GM18907 (cell line): ENCODE data around the gene IFNA16.
"Not testable (repeated sequence)": the region's sequence is repeated elsewhere in the genome, so short reads cannot be mapped to it uniquely, and the experiment has no call there.

Source experiments
- ATAC-seq: cut with Tn5 transposase; IDR thresholded peaks from one replicate; pipeline ENCODE4 v1.9.1; 2021; ENCODE audit warnings: mild to moderate bottlenecking, moderate library complexity; ENCODE audit not compliant: unreplicated experiment

The IFNA16 gene

DNA sequence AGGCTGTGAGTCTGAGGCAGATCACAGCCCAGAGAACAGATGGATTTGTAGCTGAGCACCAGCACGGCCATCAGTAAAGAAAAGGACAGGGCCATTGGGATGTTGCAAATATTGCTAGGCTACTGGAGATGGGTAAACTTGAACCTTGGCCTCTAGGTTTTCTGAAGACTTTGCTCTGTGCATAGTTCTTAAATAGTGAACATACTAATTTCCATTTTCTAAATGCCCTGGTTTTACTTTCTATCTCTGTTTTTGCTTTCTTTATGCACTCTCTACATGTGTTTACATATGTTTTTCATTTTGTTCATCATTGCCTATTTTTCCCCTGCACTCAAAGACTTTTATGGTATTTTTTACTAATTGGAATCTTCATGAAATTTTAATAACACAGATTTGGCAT is at the start of gene IFNA16:
Gene IFNA16 (minus strand): TSS at position 101 of the 400 bp plus-strand sequence. CDS start 6 bp downstream, at position 95.
- ATAC-seq = not testable (repeated sequence)

DNA sequence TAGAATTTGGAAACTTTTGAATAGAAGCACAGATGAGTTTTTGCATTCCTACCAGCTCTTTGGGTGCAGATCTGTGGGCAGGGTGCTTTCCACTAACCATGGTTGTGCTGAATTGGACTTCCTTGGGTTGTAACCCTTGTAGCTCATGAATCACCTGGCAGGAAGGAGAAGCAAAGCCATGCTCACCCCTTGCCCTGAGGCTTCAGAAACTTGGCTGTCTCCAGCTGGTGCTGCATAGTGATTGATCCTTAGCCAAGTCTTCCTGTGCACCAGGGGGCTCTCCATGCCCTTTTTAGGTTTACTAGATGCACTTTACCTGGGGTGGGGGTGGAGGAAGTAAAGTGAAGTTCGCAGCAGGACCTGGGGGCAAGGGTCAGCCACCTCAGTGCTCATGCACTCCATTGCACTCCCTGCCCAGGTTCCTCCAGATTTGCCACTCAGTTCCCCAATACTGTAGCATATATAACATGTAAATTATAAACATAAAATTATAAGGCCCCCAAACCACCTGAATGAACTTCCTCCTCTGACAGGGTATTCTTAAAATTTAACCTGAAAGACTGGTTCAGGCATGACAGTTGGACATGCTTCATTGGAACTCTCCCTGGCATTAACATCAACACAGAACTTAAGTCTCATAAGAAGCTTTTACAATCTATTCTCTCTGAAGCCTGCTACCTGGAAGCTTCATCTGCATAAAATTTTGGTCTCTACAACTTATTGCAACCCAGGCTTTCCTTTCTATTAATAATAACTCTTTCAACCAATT is 48.5 kb upstream of the IFNA16 start:
- peak; percentile 69 for ATAC-seq

DNA sequence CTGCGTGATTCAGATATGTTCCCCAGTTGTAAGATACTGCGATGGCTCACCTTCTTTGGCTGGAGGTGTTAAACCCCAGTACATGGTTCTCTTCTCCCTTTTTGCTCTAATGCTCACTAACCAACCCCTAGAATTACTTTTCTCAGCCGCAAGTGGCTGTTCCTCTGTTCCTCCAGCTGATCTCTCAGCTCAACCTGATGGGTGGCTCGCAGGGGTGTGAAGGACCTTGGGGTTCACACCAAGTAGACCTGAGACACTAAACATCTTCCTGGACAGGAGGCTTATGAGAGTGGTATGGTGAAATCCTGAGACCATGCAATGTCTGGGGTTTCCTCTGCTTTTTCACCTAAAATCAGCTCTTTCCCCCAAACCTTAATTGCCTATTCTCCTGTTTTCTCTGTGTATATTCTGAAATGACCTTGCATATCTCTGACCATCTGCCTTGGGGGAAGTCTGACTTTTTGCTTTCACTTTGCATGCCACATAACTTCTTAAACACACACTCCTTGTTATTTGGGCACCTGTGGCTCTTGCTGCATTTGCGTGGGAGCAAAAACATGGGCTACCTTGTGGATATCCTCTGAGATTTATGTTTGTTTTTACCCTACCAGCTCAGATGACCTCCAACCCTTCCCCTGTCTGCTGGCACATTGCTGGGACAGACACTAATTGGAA is 38.6 kb upstream of the IFNA16 start:
- ATAC-seq = peak; percentile 42

DNA sequence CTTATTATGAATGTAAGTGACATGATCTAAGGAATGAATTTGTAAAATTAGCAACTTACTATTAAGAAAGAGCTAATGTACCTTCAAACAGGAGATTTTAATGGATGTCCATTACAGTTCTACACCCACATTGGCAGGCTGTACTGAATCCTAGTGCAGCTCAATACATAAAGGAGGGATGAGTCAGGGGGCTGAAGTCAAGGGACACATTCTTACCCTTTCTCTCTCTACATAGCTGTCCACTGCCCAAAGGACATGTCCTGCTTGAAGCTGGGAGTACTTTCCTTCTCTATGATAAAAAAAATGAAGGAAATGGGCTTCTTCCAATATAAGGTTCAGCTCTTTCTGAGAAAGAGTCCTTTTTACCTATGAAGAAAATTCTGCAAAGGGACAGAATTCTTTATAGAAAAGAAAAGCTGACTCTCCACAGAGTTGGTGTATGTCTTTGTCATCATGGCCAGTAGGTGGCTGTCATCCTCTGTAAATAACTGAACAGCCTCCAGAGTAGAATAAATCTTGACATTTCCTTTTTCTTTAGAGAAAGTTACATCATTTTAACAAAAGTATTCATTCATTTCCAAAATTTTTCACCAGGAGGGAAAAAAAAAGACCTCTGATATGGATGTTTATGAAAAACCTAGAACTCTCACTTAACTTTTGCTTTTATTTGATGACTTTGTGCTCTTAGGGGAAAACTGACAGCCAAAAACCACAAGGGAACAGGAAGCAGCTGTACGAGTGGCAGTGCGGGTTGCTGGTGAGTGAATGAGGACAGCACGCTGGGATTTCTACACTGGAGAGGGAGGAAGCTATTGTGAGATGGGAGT is 35.8 kb upstream of the IFNA16 start:
- ATAC-seq = peak; percentile 82

DNA sequence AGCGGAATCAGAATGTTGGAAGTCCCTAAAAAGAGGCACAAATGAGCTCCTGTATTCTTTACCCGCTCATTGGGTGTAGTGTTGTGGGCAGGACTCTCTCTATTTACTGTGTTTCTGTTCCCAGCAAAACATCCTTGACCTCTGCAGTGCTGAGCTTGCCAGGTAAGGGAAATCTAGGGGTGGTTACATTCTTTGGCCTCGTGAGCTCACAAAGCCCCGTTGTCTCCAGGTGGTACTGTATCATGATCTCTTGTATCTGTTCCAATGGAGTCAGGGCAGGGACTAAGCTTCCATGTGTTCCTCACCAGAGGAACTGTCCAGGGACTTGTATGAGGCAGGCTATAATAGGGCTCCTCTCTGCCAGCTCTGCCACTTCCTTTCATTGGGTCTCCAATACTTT is 34.5 kb upstream of the IFNA16 start:
- no peak for ATAC-seq

DNA sequence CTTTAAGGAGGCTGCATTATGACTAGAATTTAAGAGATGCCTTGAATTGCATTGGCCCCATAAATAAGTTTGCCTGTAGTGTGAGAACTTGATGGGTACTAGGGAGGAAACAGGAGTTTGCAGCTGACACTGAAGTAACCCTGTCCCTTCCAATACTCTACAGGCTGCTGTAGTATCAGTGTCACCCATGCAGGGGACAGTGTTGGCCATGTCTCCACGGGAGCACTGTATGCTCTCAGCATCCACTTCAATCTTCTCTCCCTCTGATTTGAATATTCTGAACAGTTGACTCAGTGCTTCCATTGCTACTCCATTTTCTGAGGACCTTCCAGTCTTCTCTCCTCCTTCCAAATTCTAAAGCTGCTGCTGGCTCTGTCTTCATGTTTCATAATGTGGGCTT is 34.1 kb upstream of the IFNA16 start:
- ATAC-seq = no peak

DNA sequence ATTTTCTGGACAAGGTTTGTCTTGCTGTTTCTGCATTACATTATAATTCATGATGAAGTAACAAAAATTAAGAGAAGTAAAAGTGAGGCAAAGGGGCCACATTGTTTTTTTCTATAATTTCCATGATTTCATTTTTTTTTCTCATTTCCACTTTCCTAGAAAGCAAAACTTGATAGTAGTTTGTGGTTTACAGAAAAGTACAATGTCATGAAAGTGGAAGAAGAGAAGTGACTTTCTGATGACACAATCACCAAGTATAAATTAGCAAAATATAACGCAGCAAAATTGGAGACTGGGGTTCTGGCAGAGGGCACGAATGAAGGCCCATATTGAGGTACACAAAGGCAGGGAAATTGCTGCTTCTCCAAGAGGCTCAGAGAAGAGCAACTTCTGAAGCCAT is 27.7 kb upstream of the IFNA16 start:
- peak; percentile 65 for ATAC-seq

DNA sequence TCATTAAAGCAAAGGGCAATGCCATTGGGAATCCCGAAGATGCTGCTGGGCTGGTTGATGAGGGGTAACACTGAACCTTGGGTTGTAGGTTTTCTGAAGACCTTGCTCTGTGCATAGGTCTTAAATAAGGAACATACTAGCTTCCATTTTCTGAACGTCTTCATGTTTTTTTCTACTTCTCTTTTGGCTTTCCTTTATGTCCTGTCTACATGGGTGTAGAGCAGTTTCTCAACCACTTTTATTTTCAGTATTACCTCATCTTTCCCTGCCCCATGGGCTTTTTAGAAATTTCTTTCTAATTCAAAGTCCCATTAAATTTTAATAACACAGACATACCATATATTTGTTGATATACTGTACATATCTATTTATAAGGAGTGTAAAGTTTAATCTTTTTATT is 22.8 kb upstream of the IFNA16 start, which contains the start of gene IFNA14:
Gene IFNA14 (minus strand): TSS at position 95 of the 400 bp plus-strand sequence. CDS start 70 bp downstream, at position 25.
- ATAC-seq = no peak

DNA sequence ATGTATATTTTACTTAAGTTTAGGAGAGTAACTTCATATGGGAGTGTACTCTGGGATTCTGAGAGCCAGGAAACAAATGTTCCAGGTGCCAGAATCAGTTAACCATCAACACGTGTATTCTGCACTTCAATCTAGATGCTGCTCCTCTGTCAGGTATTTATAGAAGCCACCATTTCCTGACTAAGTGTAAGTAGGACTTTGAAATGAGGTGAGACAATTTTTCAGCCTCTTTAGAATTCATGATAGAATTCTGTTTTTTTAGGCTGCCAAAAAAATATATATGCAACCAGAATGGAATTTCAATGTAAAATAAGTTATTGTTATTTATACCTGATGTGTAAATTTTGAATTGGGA is 19.2 kb upstream of the IFNA16 start:
- peak; percentile 33 for ATAC-seq

DNA sequence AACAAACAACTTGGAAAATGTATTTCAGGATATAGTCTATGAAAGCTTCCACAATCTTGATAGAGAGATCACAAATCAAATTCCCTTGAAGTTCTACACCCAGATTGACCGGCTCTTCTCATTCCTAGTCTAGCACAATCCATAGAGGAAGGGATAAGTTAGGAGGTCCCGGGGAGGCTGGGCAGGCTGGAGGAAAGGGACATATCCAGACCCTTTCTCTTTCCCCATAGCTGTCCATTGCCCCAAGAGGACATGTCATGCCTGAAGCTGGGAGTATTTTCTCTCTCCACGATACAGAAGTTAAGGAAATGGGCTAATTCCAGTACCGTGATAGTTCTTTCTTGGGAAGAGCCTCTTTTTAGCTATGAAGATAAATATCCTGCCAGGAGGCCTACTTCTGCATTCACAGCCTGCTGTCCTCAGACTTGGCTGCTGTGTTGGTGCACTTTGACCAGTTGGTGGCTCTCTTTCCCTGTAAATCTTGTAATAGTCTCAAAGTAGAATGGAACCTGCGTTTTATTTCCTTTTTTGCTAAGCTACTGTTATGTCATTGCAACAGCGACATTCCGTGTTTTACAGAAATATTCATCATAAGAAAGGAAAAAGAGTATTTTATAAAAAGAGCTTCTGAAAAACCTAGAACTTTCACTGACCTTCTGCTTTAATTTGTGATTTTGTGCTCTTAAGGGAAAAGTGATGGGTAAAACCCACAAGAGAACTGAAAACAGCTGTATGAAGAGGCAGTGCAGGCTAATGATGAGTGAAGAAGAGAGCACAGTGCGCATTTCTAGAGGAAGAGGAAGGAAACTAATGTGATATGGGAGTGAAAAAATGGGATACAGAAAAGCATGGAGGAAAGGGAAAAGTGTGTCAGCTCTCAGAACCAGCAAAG is 18.6 kb upstream of the IFNA16 start:
- ATAC-seq = peak; percentile 88

DNA sequence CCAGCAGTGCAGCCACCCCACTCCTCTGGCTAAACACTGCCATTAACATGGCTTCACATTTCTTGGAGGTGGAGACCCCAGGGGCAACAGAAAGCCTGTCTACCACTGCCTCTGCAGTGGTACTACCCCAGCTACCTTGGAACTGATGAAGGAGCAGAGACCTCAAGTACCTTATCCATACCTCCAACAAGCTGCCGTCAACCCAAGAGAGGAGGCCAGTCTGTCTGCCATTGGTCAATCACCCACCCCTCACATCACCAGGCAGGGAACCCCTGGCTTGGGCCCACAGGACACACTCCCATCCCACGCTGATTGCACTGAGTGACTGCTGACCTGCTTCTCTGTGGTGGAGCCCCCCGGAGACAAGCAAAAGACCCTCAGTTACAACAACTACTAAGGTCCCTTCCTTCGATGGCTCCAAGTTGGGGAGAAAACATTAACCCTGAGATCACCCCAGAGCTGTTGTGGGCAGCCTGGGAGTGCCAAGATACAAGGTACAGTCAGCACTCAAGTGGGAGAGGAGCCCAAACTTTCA is 17.1 kb upstream of the IFNA16 start:
- no peak for ATAC-seq

DNA sequence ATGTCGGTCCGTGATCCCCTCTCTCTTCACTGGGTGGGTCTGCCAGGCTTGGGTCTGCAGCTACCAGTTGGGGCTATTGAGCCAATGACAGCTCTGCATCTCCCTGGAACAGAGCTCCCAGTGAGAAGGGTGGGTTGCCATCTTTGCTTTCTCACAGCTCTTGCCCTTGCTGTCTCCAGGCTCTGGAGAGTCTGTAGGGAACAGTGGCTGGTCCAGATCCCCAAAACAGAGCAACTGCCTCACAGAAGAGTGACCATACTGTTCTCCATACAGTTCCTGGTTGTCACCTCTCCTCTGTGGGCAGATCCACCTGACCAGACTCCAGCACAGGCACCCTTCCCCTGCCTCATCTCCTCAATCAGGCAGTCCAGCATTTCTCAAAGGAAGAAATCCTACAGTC is 16.1 kb upstream of the IFNA16 start:
- ATAC-seq = no peak

DNA sequence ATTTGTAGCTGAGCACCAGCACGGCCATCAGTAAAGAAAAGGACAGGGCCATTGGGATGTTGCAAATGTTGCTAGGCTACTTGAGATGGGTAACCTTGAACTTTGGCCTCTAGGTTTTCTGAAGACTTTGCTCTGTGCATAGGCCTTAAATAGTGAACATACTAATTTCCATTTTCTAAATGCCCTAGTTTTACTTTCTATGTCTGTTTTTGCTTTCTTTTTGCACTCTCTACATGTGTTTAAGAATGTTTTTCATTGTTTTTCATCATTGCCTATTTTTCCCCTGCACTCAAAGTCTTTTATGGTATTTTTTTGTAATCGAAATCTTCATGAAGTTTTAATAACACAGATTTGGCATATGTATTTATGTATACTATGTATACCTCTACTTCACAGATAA is 11.0 kb upstream of the IFNA16 start, which contains the start of gene IFNA17:
Gene IFNA17 (minus strand): TSS at position 101 of the 400 bp plus-strand sequence. CDS start 49 bp downstream, at position 52.
- ATAC-seq = no peak

DNA sequence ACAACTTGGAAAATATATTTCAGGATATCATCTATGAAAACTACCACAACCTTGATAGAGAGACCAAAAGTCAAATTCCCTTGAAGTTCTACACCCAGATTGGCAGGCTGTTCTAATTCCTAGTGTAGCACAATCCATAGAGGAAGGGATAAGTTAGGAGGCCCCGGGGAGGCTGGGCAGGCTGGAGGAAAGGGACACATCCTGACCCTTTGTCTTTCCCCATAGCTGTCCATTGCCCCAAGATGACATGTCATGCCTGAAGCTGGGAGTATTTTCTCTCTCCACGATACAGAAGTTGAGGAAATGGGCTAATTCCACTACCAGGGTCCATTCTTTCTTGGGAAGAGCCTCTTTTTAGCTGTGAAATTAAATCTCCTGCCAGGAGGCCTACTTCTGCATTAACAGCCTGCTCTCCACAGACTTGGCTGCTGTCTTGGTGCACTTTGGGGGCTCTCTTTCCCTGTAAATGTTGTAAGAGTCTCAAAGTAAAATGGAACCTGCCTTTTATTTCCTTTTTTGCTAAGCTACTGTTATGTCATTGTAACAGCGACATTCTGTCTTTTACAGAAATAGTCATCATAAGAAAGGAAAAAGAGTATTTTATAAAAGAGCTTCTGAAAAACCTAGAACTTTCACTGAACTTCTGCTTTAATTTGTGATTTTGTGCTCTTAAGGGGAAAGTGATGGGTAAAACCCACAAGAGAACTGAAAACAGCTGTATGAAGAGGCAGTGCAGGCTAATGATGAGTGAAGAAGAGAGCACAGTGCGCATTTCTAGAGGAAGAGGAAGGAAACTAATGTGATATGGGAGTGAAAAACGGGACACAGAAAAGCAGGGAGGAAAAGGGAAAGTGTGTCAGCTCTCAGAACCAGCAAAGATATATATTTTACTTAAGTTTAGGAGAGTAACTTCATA is 3.4 kb downstream of the IFNA16 start:
- ATAC-seq = peak; percentile 76

DNA sequence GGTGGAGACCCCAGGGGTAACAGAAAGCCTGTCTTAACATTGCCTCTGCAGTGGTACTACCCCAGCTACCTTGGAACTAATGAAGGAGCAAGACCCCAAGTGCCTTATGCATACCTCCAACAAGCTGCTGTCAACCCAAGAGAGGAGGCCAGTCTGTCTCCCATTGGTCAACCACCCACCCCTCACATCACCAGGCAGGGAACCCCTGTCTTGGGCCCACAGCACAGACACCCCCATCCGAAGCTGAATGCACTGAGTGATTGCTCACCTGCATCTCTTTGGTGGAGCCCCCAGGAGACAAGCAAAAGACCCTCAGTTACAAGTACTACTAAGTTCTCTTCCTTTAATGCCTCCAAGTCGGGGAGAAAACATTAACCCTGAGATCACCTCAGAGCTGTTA is 5.0 kb downstream of the IFNA16 start:
- ATAC-seq = not testable (repeated sequence)

DNA sequence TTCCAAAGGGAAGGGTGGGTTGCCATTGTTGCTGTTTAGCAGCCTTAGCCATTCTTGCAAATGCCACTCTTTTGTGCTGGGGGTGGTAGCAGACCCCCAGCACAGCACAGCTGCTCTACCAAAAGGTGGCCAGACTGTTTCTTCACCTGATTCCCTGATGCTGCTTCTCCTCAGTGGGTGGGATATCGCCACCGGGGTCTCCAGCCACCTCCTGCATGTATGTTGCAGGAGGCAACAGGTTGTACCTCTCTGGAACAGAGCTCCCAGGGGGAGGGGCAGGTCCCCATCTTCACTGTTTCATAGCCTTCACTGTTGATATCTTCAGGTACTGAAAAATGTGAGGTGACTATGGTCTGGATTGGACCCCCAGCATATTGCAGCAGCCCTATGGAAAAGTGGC is 6.3 kb downstream of the IFNA16 start:
- ATAC-seq = not testable (repeated sequence)

DNA sequence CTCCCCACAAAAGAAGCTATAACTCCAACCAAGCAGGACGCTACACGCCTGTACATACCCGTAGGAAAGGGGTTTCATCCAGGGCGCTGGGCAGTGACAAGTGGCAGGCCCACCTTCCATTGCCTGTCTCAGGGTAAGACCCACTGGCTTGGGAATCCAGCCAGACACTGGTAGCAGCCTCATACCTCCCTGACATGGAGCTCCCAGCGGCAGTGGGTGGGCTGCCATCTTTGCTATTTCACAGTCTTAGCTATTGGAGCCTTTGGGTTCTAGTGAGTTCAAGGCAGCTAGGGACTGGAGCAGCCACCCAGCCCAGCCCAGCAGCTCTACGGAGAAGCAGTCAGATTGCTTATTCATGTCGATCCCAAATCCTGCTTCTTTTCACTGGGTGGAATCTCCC is 6.8 kb downstream of the IFNA16 start:
- no peak for ATAC-seq

DNA sequence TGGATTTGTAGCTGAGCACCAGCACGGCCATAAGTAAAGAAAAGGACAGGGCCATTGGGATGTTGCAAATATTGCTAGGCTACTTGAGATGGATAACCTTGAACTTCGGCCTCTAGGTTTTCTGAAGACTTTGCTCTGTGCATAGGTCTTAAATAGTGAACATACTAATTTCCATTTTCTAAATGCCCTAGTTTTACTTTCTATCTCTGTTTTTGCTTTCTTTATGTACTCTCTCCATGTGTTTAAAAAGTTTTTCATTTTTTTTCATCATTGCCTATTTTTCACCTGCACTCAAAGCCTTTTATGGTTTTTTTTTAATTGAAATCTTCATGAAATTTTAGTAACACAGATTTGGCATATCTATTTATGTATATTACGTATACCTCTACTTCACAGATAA is 10.1 kb downstream of the IFNA16 start, which contains the start of gene IFNA10:
Gene IFNA10 (minus strand): TSS at position 101 of the 400 bp plus-strand sequence. CDS start 46 bp downstream, at position 55.
- ATAC-seq = not testable (repeated sequence)

DNA sequence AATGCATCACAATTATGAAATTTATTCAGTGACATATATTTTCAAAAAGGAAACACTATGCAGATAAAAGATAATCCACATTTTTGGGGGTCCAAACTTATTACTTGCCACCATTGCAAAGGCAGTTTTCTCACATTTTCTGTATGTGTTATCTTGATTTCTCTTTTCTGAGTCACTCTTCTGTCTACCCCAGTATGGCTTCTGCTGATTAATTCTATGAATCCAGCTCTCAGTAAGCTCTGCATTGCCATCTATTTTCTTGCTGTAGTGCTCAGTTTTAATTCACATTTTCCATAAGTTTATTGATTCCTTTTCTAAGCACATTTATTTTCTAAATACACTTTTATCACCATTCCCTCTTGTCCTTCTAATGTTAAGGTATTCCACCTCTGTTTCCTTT is 11.9 kb downstream of the IFNA16 start:
- no peak for ATAC-seq
